ENCODE results near the gene LHFPL6. TPM values are rescaled to one million over a fixed set of nuclear protein-coding genes. Genes with fewer than 3 reads are reported as not detected.

Gene LHFPL6
- total RNA-seq, 6 experiments from 2014 or later: 57.5 to 75.3 (median 61.4) TPM

- H3K27me3 Mint-ChIP-seq (ENCODE audit: insufficient read depth): peaks cover 3% of the 10 kb centered on the region
- H3K9me3 Mint-ChIP-seq: no peaks in the 10 kb centered on the region; the same call in 1 of the 2 replicates
- H3K36me3 Mint-ChIP-seq (ENCODE audit: low read depth): no peaks in the 10 kb centered on the region
- H3K27ac Mint-ChIP-seq: no peak overlapping the region
- H3K4me1 Mint-ChIP-seq (ENCODE audit: low read depth): no peaks in the 10 kb centered on the region
- H3K4me3 Mint-ChIP-seq: no peak overlapping the region
- TF ChIP-seq, protein P1, sequence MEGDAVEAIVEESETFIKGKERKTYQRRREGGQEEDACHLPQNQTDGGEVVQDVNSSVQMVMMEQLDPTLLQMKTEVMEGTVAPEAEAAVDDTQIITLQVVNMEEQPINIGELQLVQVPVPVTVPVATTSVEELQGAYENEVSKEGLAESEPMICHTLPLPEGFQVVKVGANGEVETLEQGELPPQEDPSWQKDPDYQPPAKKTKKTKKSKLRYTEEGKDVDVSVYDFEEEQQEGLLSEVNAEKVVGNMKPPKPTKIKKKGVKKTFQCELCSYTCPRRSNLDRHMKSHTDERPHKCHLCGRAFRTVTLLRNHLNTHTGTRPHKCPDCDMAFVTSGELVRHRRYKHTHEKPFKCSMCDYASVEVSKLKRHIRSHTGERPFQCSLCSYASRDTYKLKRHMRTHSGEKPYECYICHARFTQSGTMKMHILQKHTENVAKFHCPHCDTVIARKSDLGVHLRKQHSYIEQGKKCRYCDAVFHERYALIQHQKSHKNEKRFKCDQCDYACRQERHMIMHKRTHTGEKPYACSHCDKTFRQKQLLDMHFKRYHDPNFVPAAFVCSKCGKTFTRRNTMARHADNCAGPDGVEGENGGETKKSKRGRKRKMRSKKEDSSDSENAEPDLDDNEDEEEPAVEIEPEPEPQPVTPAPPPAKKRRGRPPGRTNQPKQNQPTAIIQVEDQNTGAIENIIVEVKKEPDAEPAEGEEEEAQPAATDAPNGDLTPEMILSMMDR (IDR thresholded peaks at IDR 0.05): no peak
- no peak for DNase-seq
These were observed 267.3 kb downstream of the LHFPL6 start for GRCh38 chr13:39335721-39336120.

GRCh38 chr13:39330504-39330903 is 272.5 kb downstream of the LHFPL6 start:
- no peak overlapping the region for H3K27ac Mint-ChIP-seq
- no peaks in the 10 kb centered on the region for H3K36me3 Mint-ChIP-seq (ENCODE audit: low read depth)
- H3K4me3 Mint-ChIP-seq: no peak overlapping the region
- H3K9me3 Mint-ChIP-seq: no peaks in the 10 kb centered on the region; the same call in 1 of the 2 replicates
- peaks cover 3% of the 10 kb centered on the region; the same call in 1 of the 2 replicates for H3K27me3 Mint-ChIP-seq (ENCODE audit: insufficient read depth)
- TF ChIP-seq, protein P1 (IDR thresholded peaks at IDR 0.05): no peak
- no peak for DNase-seq
- H3K4me1 Mint-ChIP-seq (ENCODE audit: low read depth): no peaks in the 10 kb centered on the region

GRCh38 chr13:39329182-39329639 is 273.8 kb downstream of the LHFPL6 start:
- no peak for DNase-seq
- Mint-ChIP-seq H3K27me3 (ENCODE audit: insufficient read depth) (peaks cover 3% of the 10 kb centered on the region; the same call in 1 of the 2 replicates), H3K27ac (no peak overlapping the region), H3K9me3 (no peaks in the 10 kb centered on the region; the same call in 1 of the 2 replicates), H3K4me3 (no peak overlapping the region), H3K4me1 (ENCODE audit: low read depth) (no peaks in the 10 kb centered on the region), H3K36me3 (ENCODE audit: low read depth) (no peaks in the 10 kb centered on the region)
- TF ChIP-seq, protein P1 (IDR thresholded peaks at IDR 0.05): no peak

DNA sequence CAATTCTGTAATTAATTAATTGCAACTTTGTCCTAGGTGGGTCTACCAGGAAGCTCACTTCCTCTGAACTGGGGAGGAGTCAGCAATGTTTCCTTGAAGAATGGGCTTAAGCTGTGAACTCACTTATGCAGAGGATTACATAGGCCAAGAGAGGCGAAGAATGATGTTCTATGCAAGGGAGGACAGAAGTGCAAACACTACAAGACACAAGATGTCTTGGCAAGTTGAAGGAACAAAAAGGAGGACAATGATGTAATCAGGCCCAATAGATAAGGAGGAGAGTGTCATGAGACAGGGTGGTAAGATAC is 275.9 kb downstream of the LHFPL6 start:
- Mint-ChIP-seq H3K27ac (no peak overlapping the region), H3K27me3 (ENCODE audit: insufficient read depth) (no peaks in the 10 kb centered on the region; the same call in 1 of the 2 replicates), H3K4me3 (no peak overlapping the region), H3K9me3 (no peaks in the 10 kb centered on the region; the same call in 1 of the 2 replicates), H3K36me3 (ENCODE audit: low read depth) (no peaks in the 10 kb centered on the region), H3K4me1 (ENCODE audit: low read depth) (no peaks in the 10 kb centered on the region)
- TF ChIP-seq, protein P1 (IDR thresholded peaks at IDR 0.05): no peak
- DNase-seq: no peak

GRCh38 chr13:39326469-39327171 is 276.4 kb downstream of the LHFPL6 start:
- Mint-ChIP-seq H3K27me3 (ENCODE audit: insufficient read depth) (no peaks in the 10 kb centered on the region; the same call in 1 of the 2 replicates), H3K4me1 (ENCODE audit: low read depth) (no peaks in the 10 kb centered on the region), H3K4me3 (no peak overlapping the region), H3K27ac (no peak overlapping the region), H3K9me3 (no peaks in the 10 kb centered on the region), H3K36me3 (ENCODE audit: low read depth) (no peaks in the 10 kb centered on the region)
- TF ChIP-seq, protein P1 (IDR thresholded peaks at IDR 0.05): no peak
- no peak for DNase-seq

Measured in HFFc6 (cell line).